GM18507 (cell line): Measurements from ENCODE around the gene UFSP2.

Source experiments
- DNase-seq: peaks from one replicate; pipeline ENCODE4 v3.0.0; 2011; ENCODE audit warnings: low read depth; ENCODE audit not compliant: insufficient read length; ENCODE audit errors: extremely low spot score
- FAIRE-seq: peaks from 2 replicates; lab custom pipeline; 2011; peaks lifted over from hg19 to GRCh38; lab: Jason Lieb, UNC

UFSP2 gene

GRCh38 chr4:185359767-185360446 lies 65.9 kb downstream of the UFSP2 start:
- FAIRE-seq (no peak), DNase-seq (no peak)

GRCh38 chr4:185358959-185359358 lies 66.8 kb downstream of the UFSP2 start:
- no peak for FAIRE-seq
- DNase-seq = no peak

DNA sequence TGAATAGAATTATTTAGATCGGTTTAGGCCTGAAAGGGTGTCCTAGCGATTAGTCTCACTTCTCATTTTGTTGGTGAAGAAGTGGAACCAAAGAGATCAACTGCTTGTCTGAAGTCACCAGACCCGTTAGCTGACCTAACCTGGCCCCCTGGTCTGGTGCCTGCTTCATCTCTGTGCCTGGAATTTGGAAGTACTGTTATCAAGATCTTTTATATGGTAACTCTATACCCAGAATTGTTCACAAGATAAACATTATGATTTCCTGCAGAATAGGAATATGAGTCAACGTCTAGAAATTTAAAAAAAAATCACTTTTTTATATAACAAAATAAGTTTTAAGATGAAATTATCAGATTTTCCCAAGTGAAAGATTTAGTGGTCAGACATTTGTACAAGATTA lies 67.2 kb downstream of the UFSP2 start:
- FAIRE-seq (no peak), DNase-seq (no peak)

- FAIRE-seq (no peak), DNase-seq (no peak)
Measured at GRCh38 chr4:185357733-185358440, 67.9 kb downstream of the UFSP2 start.

DNA sequence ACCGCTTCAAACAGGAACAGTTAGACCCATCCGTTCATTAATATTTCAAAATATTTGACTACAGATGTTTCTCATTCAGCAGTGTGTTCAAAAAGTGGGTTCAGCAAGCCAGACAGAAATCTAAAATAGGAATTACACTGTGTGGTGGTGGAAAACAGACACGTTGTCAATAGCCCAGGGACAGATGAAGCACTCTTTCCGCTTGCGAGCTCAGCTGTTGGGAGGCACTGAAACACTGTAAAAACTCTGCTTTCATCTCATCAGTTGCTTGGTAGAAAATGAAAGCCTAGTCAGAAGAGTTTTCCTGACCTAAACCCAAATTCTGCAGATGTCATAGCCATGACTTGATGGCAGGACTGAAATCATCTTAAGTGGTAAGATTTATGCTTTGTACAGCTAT lies 68.6 kb downstream of the UFSP2 start:
- FAIRE-seq (no peak), DNase-seq (no peak)

DNA sequence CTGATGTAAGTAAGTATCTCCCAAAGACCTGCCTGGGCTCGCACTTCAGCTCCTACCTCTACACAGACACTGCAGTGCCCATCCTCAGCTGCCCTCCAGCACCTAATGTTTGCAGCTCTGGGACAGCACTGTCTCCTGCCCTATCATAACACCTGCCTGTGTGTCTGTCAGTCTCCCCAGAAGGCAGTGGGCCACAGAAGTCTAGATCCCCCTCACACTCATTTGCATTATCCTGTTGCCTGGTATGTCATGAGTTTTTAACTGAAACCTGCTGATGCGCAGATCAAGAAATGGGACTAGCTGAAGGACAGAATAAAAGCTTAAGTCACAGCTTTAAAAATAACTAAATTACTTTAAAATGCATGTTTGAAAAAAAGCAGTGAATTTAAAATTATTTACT lies 73.0 kb downstream of the UFSP2 start:
- FAIRE-seq = no peak
- DNase-seq = no peak

- DNase-seq (no peak), FAIRE-seq (no peak)
Measured at GRCh38 chr4:185352202-185352601, 73.6 kb downstream of the UFSP2 start.

DNA sequence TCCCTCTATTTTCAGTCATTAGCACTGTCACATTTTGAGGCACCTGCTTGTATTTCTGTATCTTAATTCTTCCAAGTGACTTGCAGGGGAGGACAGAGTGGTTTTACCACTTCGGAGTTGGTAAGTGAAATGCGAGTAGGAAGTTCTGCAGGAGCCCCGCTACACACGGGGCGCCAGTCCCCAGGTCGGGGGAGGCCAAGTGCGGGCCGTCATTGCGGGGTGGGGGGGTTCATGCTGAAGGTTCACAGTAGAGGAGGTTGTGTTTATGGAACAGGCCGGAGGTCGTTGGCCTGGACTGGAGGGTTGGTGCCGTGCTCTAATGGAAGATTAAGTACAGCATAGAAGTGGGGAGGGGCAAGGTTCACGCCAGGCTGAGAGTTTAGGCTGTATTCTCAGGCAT lies 74.1 kb downstream of the UFSP2 start:
- FAIRE-seq = no peak
- DNase-seq = no peak
